ENCODE measurements around the gene RREB1. TPM values are rescaled to one million over a fixed set of nuclear protein-coding genes. Genes with fewer than 3 reads are reported as not detected.

RREB1 gene
- total RNA-seq, 5 donors from 2014 or later (not counting 1 experiment from before 2014, with no cell fraction given), result 38.1 to 50.1 (median 39.6) TPM

GRCh38 chr6:7165890-7166267, 58.1 kb downstream of the RREB1 start:
- POLR2A ChIA-PET, result interaction anchor here in 1 of 2 donors (0.6 kb wide), 1 partner anchor 472 kb away, joined by 3 read pairs; no protein-coding TSS in a partner anchor

GRCh38 chr6:7166410-7167293, 58.9 kb downstream of the RREB1 start:
- ATAC-seq (replicated peaks in 1 of 4) (no peak), DNase-seq (no peak)
- no peak overlapping the region for H3K4me3 Mint-ChIP-seq
- H3K9me3 Mint-ChIP-seq, result no peaks in the 10 kb centered on the region
- 98% methylated on average over 14 of the region's 19 CpGs for WGBS (ENCODE audit: insufficient coverage)
- H3K4me1 ChIP-seq (ENCODE audit: control insufficient read depth in 1 of 2, extremely low read depth in 1 of 2, insufficient read depth in 2 of 2, low read length in 2 of 2), result peaks cover 6 to 19% of the 10 kb centered on the region in 2 experiments
- ChIA-PET POLR2A (interaction anchor here in 1 of 2 donors (0.6 kb wide), 1 partner anchor 473 kb away, joined by 3 read pairs; no protein-coding TSS in a partner anchor), CTCF (interaction anchor here (0.5 to 0.7 kb wide), 3 partner anchors 13 to 338 kb away, joined by 5 to 6 read pairs (median 5); no protein-coding TSS in a partner anchor)
- H3K4me3 ChIP-seq (ENCODE audit: control insufficient read depth in 1 of 2, extremely low read depth in 1 of 2, low read length in 1 of 2), result no peak overlapping the region
- H3K27me3 ChIP-seq (replicated peaks in 1 of 2; ENCODE audit: control insufficient read depth in 2 of 2, extremely low read depth in 1 of 2, insufficient read depth in 2 of 2, low read length in 1 of 2), result no peaks in the 10 kb centered on the region
- no peaks in the 10 kb centered on the region for H3K9me3 ChIP-seq
- no peaks in the 10 kb centered on the region for H3K27me3 Mint-ChIP-seq
- no peak overlapping the region for H3K27ac Mint-ChIP-seq
- H3K36me3 ChIP-seq (ENCODE audit: control insufficient read depth in 2 of 2, extremely low read depth in 1 of 2, insufficient read depth in 1 of 2, low read length in 1 of 2), result peaks cover 0 to 9% of the 10 kb centered on the region in 2 donors
- no peak overlapping the region for H3K27ac ChIP-seq (ENCODE audit: low read length)
- H3K36me3 Mint-ChIP-seq, result peaks cover 15% of the 10 kb centered on the region
- peaks cover 66 to 81% (median 69%) of the 10 kb centered on the region in 3 donors for H3K4me1 Mint-ChIP-seq

More at GRCh38 chr6:7165890-7166267, 58.1 kb downstream of the RREB1 start:
- Mint-ChIP-seq H3K27me3 (no peaks in the 10 kb centered on the region), H3K27ac (no peak overlapping the region), H3K4me1 (peaks cover 66 to 80% (median 71%) of the 10 kb centered on the region in 3 donors), H3K4me3 (no peak overlapping the region), H3K9me3 (no peaks in the 10 kb centered on the region), H3K36me3 (peaks cover 15% of the 10 kb centered on the region)
- Histone ChIP-seq H3K9me3 (no peaks in the 10 kb centered on the region), H3K36me3 (ENCODE audit: control insufficient read depth in 2 of 2, extremely low read depth in 1 of 2, insufficient read depth in 1 of 2, low read length in 1 of 2) (peaks cover 0 to 9% of the 10 kb centered on the region in 2 donors), H3K4me1 (ENCODE audit: control insufficient read depth in 1 of 2, extremely low read depth in 1 of 2, insufficient read depth in 2 of 2, low read length in 2 of 2) (peaks cover 6 to 18% of the 10 kb centered on the region in 2 experiments), H3K4me3 (ENCODE audit: control insufficient read depth in 1 of 2, extremely low read depth in 1 of 2, low read length in 1 of 2) (no peak overlapping the region), H3K27me3 (replicated peaks in 1 of 2; ENCODE audit: control insufficient read depth in 2 of 2, extremely low read depth in 1 of 2, insufficient read depth in 2 of 2, low read length in 1 of 2) (no peaks in the 10 kb centered on the region), H3K27ac (ENCODE audit: low read length) (no peak overlapping the region)
- 97% methylated on average over 4 of the region's 4 CpGs for WGBS (ENCODE audit: insufficient coverage)
- ATAC-seq (replicated peaks in 1 of 4) (no peak), DNase-seq (no peak)
- CTCF ChIA-PET, result no interaction called here

GRCh38 chr6:7169296-7169721, 61.5 kb downstream of the RREB1 start:
- Mint-ChIP-seq H3K4me1 (peaks cover 61 to 67% (median 63%) of the 10 kb centered on the region in 3 donors), H3K4me3 (no peak overlapping the region), H3K27me3 (no peaks in the 10 kb centered on the region), H3K27ac (peak overlapping the region in 1 of 2 donors; percentile 52), H3K36me3 (peaks cover 6% of the 10 kb centered on the region), H3K9me3 (no peaks in the 10 kb centered on the region)
- ATAC-seq (replicated peaks in 1 of 4) (no peak), DNase-seq (no peak)
- H3K36me3 ChIP-seq (ENCODE audit: control insufficient read depth in 2 of 2, extremely low read depth in 1 of 2, insufficient read depth in 1 of 2, low read length in 1 of 2), result peaks cover 0 to 5% of the 10 kb centered on the region in 2 donors
- H3K9me3 ChIP-seq, result no peaks in the 10 kb centered on the region
- ChIA-PET POLR2A (no interaction called here), CTCF (no interaction called here)
- H3K4me1 ChIP-seq (ENCODE audit: control insufficient read depth in 1 of 2, extremely low read depth in 1 of 2, insufficient read depth in 2 of 2, low read length in 2 of 2), result peaks cover 6 to 23% of the 10 kb centered on the region in 2 experiments
- no peaks in the 10 kb centered on the region for H3K27me3 ChIP-seq (replicated peaks in 1 of 2; ENCODE audit: control insufficient read depth in 2 of 2, extremely low read depth in 1 of 2, insufficient read depth in 2 of 2, low read length in 1 of 2)
- H3K27ac ChIP-seq (ENCODE audit: low read length), result no peak overlapping the region
- 100% methylated on average over 1 of the region's 3 CpGs for WGBS (ENCODE audit: insufficient coverage)
- no peak overlapping the region for H3K4me3 ChIP-seq (ENCODE audit: control insufficient read depth in 1 of 2, extremely low read depth in 1 of 2, low read length in 1 of 2)

GRCh38 chr6:7170117-7170732, 62.5 kb downstream of the RREB1 start:
- no peak overlapping the region for H3K27ac Mint-ChIP-seq
- H3K4me3 Mint-ChIP-seq, result no peak overlapping the region
- H3K36me3 Mint-ChIP-seq, result no peaks in the 10 kb centered on the region
- Histone ChIP-seq H3K27me3 (replicated peaks in 1 of 2; ENCODE audit: control insufficient read depth in 2 of 2, extremely low read depth in 1 of 2, insufficient read depth in 2 of 2, low read length in 1 of 2) (no peaks in the 10 kb centered on the region), H3K4me3 (ENCODE audit: control insufficient read depth in 1 of 2, extremely low read depth in 1 of 2, low read length in 1 of 2) (no peak overlapping the region), H3K36me3 (ENCODE audit: control insufficient read depth in 2 of 2, extremely low read depth in 1 of 2, insufficient read depth in 1 of 2, low read length in 1 of 2) (peaks cover 0 to under 1% of the 10 kb centered on the region in 2 donors), H3K27ac (ENCODE audit: low read length) (no peak overlapping the region), H3K4me1 (ENCODE audit: control insufficient read depth in 1 of 2, extremely low read depth in 1 of 2, insufficient read depth in 2 of 2, low read length in 2 of 2) (peaks cover 6 to 23% of the 10 kb centered on the region in 2 experiments), H3K9me3 (no peaks in the 10 kb centered on the region)
- ChIA-PET POLR2A (no interaction called here), CTCF (no interaction called here)
- no peaks in the 10 kb centered on the region for H3K27me3 Mint-ChIP-seq
- ATAC-seq (replicated peaks in 1 of 4) (no peak), DNase-seq (no peak)
- WGBS (ENCODE audit: insufficient coverage), result no CpG with 5 or more reads among the region's 6 CpGs
- H3K4me1 Mint-ChIP-seq, result peaks cover 52 to 59% (median 53%) of the 10 kb centered on the region in 3 donors
- H3K9me3 Mint-ChIP-seq, result no peaks in the 10 kb centered on the region

GRCh38 chr6:7171119-7171518, 63.4 kb downstream of the RREB1 start:
- ChIA-PET POLR2A (no interaction called here), CTCF (no interaction called here)
- no peaks in the 10 kb centered on the region for H3K27me3 Mint-ChIP-seq
- Histone ChIP-seq H3K9me3 (no peaks in the 10 kb centered on the region), H3K36me3 (ENCODE audit: control insufficient read depth in 2 of 2, extremely low read depth in 1 of 2, insufficient read depth in 1 of 2, low read length in 1 of 2) (no peaks in the 10 kb centered on the region), H3K4me1 (ENCODE audit: control insufficient read depth in 1 of 2, extremely low read depth in 1 of 2, insufficient read depth in 2 of 2, low read length in 2 of 2) (peaks cover 6 to 17% of the 10 kb centered on the region in 2 experiments), H3K4me3 (ENCODE audit: control insufficient read depth in 1 of 2, extremely low read depth in 1 of 2, low read length in 1 of 2) (no peak overlapping the region), H3K27me3 (replicated peaks in 1 of 2; ENCODE audit: control insufficient read depth in 2 of 2, extremely low read depth in 1 of 2, insufficient read depth in 2 of 2, low read length in 1 of 2) (no peaks in the 10 kb centered on the region), H3K27ac (ENCODE audit: low read length) (no peak overlapping the region)
- H3K4me1 Mint-ChIP-seq, result peaks cover 45 to 53% (median 48%) of the 10 kb centered on the region in 3 donors
- no peaks in the 10 kb centered on the region for H3K36me3 Mint-ChIP-seq
- no peak for DNase-seq
- ATAC-seq (replicated peaks in 1 of 4), result no peak
- no peak overlapping the region for H3K27ac Mint-ChIP-seq
- no peaks in the 10 kb centered on the region for H3K9me3 Mint-ChIP-seq
- no peak overlapping the region for H3K4me3 Mint-ChIP-seq
- WGBS (ENCODE audit: insufficient coverage), result 89% methylated on average over 10 of the region's 10 CpGs

- Histone ChIP-seq H3K27me3 (replicated peaks in 1 of 2; ENCODE audit: control insufficient read depth in 2 of 2, extremely low read depth in 1 of 2, insufficient read depth in 2 of 2, low read length in 1 of 2) (no peaks in the 10 kb centered on the region), H3K36me3 (ENCODE audit: control insufficient read depth in 2 of 2, extremely low read depth in 1 of 2, insufficient read depth in 1 of 2, low read length in 1 of 2) (peaks cover 0 to 3% of the 10 kb centered on the region in 2 donors), H3K4me1 (ENCODE audit: control insufficient read depth in 1 of 2, extremely low read depth in 1 of 2, insufficient read depth in 2 of 2, low read length in 2 of 2) (peaks cover 6 to 17% of the 10 kb centered on the region in 2 experiments), H3K27ac (ENCODE audit: low read length) (no peak overlapping the region), H3K4me3 (ENCODE audit: control insufficient read depth in 1 of 2, extremely low read depth in 1 of 2, low read length in 1 of 2) (no peak overlapping the region), H3K9me3 (no peaks in the 10 kb centered on the region)
- Mint-ChIP-seq H3K36me3 (no peaks in the 10 kb centered on the region), H3K27me3 (no peaks in the 10 kb centered on the region), H3K27ac (peak overlapping the region in 1 of 2 donors; percentile 44), H3K4me3 (no peak overlapping the region), H3K4me1 (peaks cover 38 to 47% (median 45%) of the 10 kb centered on the region in 3 donors), H3K9me3 (no peaks in the 10 kb centered on the region)
- 97% methylated on average over 3 of the region's 5 CpGs for WGBS (ENCODE audit: insufficient coverage)
- no peak for DNase-seq
- ATAC-seq (replicated peaks in 1 of 4), result no peak
- ChIA-PET POLR2A (no interaction called here), CTCF (no interaction called here)
These were observed 64.0 kb downstream of the RREB1 start for GRCh38 chr6:7171733-7172132.

Measured in T-cell (primary cell).